ENCODE results near the gene TRIO. TPM values are rescaled to one million over a fixed set of nuclear protein-coding genes. Genes with fewer than 3 reads are reported as not detected.

The TRIO gene
- total RNA-seq, 1 experiment from 2014 or later = 88.8 TPM

DNA sequence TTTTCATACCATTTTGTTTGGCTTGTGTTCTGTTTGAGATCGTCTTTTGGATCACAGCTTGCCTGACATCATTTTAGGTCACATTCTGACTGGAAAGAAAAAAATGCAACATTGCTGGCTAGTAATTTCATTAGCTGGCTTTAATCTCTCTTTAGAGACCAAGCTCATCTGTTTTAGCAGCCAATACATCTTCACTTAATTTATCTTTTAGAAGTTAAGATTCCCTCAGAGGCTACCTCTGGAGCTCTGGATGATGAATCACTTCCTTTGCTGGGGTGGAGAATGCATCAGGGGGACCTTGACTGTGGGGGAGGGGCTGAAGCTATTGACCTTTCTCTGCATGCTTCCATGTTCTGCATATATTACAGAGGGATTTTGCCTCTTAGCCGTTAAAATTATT is 256.9 kb downstream of the TRIO start (continued):
- TF ChIP-seq, protein P1, sequence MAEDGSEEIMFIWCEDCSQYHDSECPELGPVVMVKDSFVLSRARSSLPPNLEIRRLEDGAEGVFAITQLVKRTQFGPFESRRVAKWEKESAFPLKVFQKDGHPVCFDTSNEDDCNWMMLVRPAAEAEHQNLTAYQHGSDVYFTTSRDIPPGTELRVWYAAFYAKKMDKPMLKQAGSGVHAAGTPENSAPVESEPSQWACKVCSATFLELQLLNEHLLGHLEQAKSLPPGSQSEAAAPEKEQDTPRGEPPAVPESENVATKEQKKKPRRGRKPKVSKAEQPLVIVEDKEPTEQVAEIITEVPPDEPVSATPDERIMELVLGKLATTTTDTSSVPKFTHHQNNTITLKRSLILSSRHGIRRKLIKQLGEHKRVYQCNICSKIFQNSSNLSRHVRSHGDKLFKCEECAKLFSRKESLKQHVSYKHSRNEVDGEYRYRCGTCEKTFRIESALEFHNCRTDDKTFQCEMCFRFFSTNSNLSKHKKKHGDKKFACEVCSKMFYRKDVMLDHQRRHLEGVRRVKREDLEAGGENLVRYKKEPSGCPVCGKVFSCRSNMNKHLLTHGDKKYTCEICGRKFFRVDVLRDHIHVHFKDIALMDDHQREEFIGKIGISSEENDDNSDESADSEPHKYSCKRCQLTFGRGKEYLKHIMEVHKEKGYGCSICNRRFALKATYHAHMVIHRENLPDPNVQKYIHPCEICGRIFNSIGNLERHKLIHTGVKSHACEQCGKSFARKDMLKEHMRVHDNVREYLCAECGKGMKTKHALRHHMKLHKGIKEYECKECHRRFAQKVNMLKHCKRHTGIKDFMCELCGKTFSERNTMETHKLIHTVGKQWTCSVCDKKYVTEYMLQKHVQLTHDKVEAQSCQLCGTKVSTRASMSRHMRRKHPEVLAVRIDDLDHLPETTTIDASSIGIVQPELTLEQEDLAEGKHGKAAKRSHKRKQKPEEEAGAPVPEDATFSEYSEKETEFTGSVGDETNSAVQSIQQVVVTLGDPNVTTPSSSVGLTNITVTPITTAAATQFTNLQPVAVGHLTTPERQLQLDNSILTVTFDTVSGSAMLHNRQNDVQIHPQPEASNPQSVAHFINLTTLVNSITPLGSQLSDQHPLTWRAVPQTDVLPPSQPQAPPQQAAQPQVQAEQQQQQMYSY (CRISPR knock-in tag; IDR thresholded peaks at IDR 0.05) = no peak
- TF ChIP-seq RORB (CRISPR knock-in tag; IDR thresholded peaks at IDR 0.05) = no peak
- TF ChIP-seq, protein P2, sequence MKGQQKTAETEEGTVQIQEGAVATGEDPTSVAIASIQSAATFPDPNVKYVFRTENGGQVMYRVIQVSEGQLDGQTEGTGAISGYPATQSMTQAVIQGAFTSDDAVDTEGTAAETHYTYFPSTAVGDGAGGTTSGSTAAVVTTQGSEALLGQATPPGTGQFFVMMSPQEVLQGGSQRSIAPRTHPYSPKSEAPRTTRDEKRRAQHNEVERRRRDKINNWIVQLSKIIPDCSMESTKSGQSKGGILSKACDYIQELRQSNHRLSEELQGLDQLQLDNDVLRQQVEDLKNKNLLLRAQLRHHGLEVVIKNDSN (CRISPR knock-in tag; IDR thresholded peaks at IDR 0.05) = no peak
- TF ChIP-seq, protein P3, sequence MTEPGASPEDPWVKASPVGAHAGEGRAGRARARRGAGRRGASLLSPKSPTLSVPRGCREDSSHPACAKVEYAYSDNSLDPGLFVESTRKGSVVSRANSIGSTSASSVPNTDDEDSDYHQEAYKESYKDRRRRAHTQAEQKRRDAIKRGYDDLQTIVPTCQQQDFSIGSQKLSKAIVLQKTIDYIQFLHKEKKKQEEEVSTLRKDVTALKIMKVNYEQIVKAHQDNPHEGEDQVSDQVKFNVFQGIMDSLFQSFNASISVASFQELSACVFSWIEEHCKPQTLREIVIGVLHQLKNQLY (CRISPR knock-in tag; IDR thresholded peaks at IDR 0.05) = no peak
- TF ChIP-seq, protein P4, sequence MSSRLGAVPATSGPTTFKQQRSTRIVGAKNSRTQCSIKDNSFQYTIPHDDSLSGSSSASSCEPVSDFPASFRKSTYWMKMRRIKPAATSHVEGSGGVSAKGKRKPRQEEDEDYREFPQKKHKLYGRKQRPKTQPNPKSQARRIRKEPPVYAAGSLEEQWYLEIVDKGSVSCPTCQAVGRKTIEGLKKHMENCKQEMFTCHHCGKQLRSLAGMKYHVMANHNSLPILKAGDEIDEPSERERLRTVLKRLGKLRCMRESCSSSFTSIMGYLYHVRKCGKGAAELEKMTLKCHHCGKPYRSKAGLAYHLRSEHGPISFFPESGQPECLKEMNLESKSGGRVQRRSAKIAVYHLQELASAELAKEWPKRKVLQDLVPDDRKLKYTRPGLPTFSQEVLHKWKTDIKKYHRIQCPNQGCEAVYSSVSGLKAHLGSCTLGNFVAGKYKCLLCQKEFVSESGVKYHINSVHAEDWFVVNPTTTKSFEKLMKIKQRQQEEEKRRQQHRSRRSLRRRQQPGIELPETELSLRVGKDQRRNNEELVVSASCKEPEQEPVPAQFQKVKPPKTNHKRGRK (CRISPR knock-in tag; IDR thresholded peaks at IDR 0.05; ENCODE audit: borderline replicate concordance) = no peak

DNA sequence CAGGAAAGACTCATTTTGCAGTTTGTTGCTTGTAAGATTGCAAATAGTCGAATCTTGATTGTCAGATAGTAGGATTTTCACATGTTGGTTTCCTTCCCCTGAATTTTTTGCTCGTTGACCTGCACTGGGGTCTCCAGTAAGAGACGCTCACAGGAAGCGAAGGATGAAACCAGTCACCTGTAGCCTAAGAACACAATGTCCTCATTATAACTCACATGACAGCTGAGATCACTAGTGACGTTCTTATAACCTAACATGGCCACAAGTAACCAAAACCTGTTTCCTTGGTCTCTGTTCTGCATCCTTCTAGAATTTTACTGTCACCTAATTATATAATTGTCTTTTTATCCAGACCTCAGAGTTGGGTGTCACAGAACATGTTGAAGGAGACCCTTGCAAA is 257.5 kb downstream of the TRIO start:
- ChIA-PET POLR2A (no interaction called here), CTCF (interaction anchor here (0.9 to 1.9 kb wide), 9 partner anchors 14 to 248 kb away, joined by 3 to 11 read pairs (median 3); no protein-coding TSS in a partner anchor)
- Mint-ChIP-seq H3K9me3 (peaks cover 8% of the 10 kb centered on the region), H3K27me3 (ENCODE audit: low read depth) (no peaks in the 10 kb centered on the region), H3K27ac (peak overlapping the region; percentile 61; the same call in 1 of the 2 replicates), H3K4me1 (peaks cover 13% of the 10 kb centered on the region), H3K36me3 (peaks cover 39% of the 10 kb centered on the region), H3K4me3 (no peak overlapping the region)
- TF ChIP-seq ESRRA (CRISPR knock-in tag; IDR thresholded peaks at IDR 0.05; ENCODE audit: borderline replicate concordance) (no peak), ETV6 (CRISPR knock-in tag; IDR thresholded peaks at IDR 0.05) (no peak), JAZF1 (CRISPR knock-in tag; IDR thresholded peaks at IDR 0.05) (no peak), GTF2I (CRISPR knock-in tag; conservative IDR thresholded peaks at IDR 0.05) (no peak), NR1H2 (CRISPR knock-in tag; IDR thresholded peaks at IDR 0.05) (no peak)
- DNase-seq (ENCODE audit: low spot score) (no peak), ATAC-seq (no peak)

DNA sequence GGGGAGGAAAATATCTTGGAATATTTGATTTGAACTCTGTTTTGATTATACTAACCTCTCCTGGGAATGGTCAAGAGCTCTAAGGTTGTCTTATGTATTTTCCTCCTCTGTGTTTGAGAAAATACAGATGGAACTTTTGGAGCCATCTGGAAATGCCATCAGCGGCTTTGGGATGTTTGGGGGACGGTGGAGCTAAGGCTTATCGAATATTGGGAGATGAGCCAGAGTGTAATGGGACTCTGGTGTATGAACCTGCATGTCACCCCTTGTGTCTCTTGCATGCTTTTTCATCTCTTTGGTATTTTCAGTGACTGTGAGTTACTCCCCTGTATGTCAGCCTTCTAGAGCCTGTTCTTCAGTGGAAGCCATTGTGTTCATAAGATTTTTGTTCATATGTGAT is 258.5 kb downstream of the TRIO start:
- Mint-ChIP-seq H3K4me1 (peaks cover 13% of the 10 kb centered on the region), H3K27ac (no peak overlapping the region), H3K36me3 (peaks cover 47% of the 10 kb centered on the region), H3K4me3 (no peak overlapping the region), H3K27me3 (ENCODE audit: low read depth) (no peaks in the 10 kb centered on the region), H3K9me3 (peaks cover 8% of the 10 kb centered on the region)
- CTCF ChIA-PET = interaction anchor here (0.7 to 0.9 kb wide), 2 partner anchors 50 to 247 kb away, joined by 3 read pairs; no protein-coding TSS in a partner anchor
- TF ChIP-seq OVOL2 (CRISPR knock-in tag; IDR thresholded peaks at IDR 0.05; ENCODE audit: borderline replicate concordance) (no peak), ZNF263 (CRISPR knock-in tag; IDR thresholded peaks at IDR 0.05; ENCODE audit: low read depth) (no peak), GABPB1 (CRISPR knock-in tag; IDR thresholded peaks at IDR 0.05) (no peak)
- TF ChIP-seq, protein P5, sequence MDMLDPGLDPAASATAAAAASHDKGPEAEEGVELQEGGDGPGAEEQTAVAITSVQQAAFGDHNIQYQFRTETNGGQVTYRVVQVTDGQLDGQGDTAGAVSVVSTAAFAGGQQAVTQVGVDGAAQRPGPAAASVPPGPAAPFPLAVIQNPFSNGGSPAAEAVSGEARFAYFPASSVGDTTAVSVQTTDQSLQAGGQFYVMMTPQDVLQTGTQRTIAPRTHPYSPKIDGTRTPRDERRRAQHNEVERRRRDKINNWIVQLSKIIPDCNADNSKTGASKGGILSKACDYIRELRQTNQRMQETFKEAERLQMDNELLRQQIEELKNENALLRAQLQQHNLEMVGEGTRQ (CRISPR knock-in tag; IDR thresholded peaks at IDR 0.05) = no peak
- DNase-seq (ENCODE audit: low spot score) (no peak), ATAC-seq (no peak)
- POLR2A ChIA-PET = no interaction called here
